Neural cell (in vitro differentiated cells): Measurements from ENCODE around the gene MRPS35.

ENCODE experiments used
- CTCF ChIP-seq: fragments of 450-650 bp; IDR thresholded peaks from 2 replicates; pipeline ENCODE4 v1.5.1; 2014; ENCODE audit warnings: antibody characterized with exemption, mild to moderate bottlenecking, moderate library complexity; ENCODE audit not compliant: poor library complexity, severe bottlenecking
- POLR2AphosphoS5 ChIP-seq: IDR thresholded peaks from 2 replicates; pipeline ENCODE4 v1.6.1; 2012
- TAF1 ChIP-seq: IDR thresholded peaks from 2 replicates; pipeline ENCODE4 v1.6.1; 2012; ENCODE audit warnings: low read depth

- no peak for TF ChIP-seq POLR2AphosphoS5
- no peak for TF ChIP-seq CTCF
- no peak for TF ChIP-seq TAF1
These were observed 90.2 kb downstream of the MRPS35 start for GRCh38 chr12:27800819-27801218.
